GM12878 (cell line): Measurements from ENCODE around the gene APCDD1. TPM values are rescaled to one million over a fixed set of nuclear protein-coding genes. Genes with fewer than 3 reads are reported as not detected.

ENCODE experiments used
- ATAC-seq: fragments of 200-7000 bp; cut with Tn5 transposase; 3 replicates; pipeline ENCODE4 v1.9.1; 2020; ENCODE audit warnings: mild to moderate bottlenecking, moderate library complexity
- BruUV-seq: library from RNA; stranded (reverse); fragments of 400-500 nt; replicated peaks from 2 replicates; lab custom pipeline; 2021; lab: Mats Ljungman, UMichigan
- CTCF ChIA-PET: fragments of 300-600 bp; sonication (Branson Sonifier 250); formaldehyde crosslinking; extraction: SDS; loops from one replicate; lab custom pipeline; 2021; ENCODE audit warnings: inconsistent platforms; lab: Yijun Ruan, JAX
- POLR2A ChIA-PET: fragments of 350-600 bp; formaldehyde crosslinking; extraction: SDS; loops from one replicate; lab custom pipeline; 2021; ENCODE audit warnings: inconsistent platforms; lab: Charles Lee
- RAD21 ChIA-PET: fragments of 300-600 bp; sonication (Branson Sonifier 250); formaldehyde crosslinking; loops from one replicate; lab custom pipeline; 2023; ENCODE audit warnings: antibody characterized with exemption; ENCODE audit not compliant: unreplicated experiment; lab: Charles Lee
- SMC1A ChIA-PET: fragments of 300-600 bp; sonication (Branson Sonifier 250); formaldehyde crosslinking; loops from one replicate; lab custom pipeline; 2023; ENCODE audit not compliant: unreplicated experiment, uncharacterized antibody; lab: Charles Lee
- DNase-seq: peaks from one replicate; pipeline ENCODE4 v3.0.0-alpha.2; 2011; ENCODE audit warnings: low read depth, low spot score
- FAIRE-seq: peaks from 3 replicates; lab custom pipeline; 2011; peaks lifted over from hg19 to GRCh38; lab: Jason Lieb, UNC
- H2AFZ ChIP-seq: 2 replicates; pipeline ENCODE4 v1.6.0; 2011; ENCODE audit warnings: low read depth, low read length, control low read depth; ENCODE audit not compliant: control insufficient read depth
- H3K27ac ChIP-seq: 2 replicates; pipeline ENCODE4 v1.5.1; 2011; ENCODE audit warnings: control low read depth; ENCODE audit not compliant: control insufficient read depth, insufficient read depth
- H3K27me3 ChIP-seq, 2 experiments: replicated peaks in 1 of 2; 2 replicates each; pipeline versions ENCODE4 v1.6.0 to v1.6.1; 2011; ENCODE audit warnings: low read length in 1 of 2; ENCODE audit not compliant: control insufficient read depth in 2 of 2, insufficient read depth in 2 of 2
- H3K36me3 ChIP-seq, 2 experiments: 2 replicates each; pipeline ENCODE4 v1.5.1; 2011; ENCODE audit warnings: low read length in 1 of 2; ENCODE audit not compliant: control insufficient read depth in 2 of 2, insufficient read depth in 2 of 2
- H3K4me1 ChIP-seq: 2 replicates; pipeline ENCODE4 v1.6.1; 2011; ENCODE audit warnings: mild to moderate bottlenecking, low read length, moderate library complexity, mixed read lengths; ENCODE audit not compliant: control insufficient read depth, insufficient read depth
- H3K4me2 ChIP-seq: 2 replicates; pipeline ENCODE4 v1.6.0; 2011; ENCODE audit warnings: control low read depth; ENCODE audit not compliant: control insufficient read depth, insufficient read depth
- H3K4me3 ChIP-seq: fragments of 200-600 bp; sonication (generic); 2 replicates; pipeline ENCODE4 v1.5.1; 2016
- H3K79me2 ChIP-seq: 2 replicates; pipeline ENCODE4 v1.6.0; 2011; ENCODE audit warnings: low read length; ENCODE audit not compliant: control insufficient read depth, insufficient read depth
- H3K9ac ChIP-seq: 2 replicates; pipeline ENCODE4 v1.8.0; 2011; ENCODE audit warnings: low read length, control low read depth, mixed read lengths; ENCODE audit not compliant: control insufficient read depth, insufficient read depth
- H3K9me3 ChIP-seq: replicated peaks from 3 replicates; pipeline ENCODE4 v1.5.1; 2011; ENCODE audit warnings: mild to moderate bottlenecking, low read length; ENCODE audit not compliant: control insufficient read depth, insufficient read depth
- H4K20me1 ChIP-seq: 2 replicates; pipeline ENCODE4 v1.6.0; 2011; ENCODE audit not compliant: control insufficient read depth, insufficient read depth
- BCL3 ChIP-seq: IDR thresholded peaks from 2 replicates; pipeline ENCODE4 v1.6.1; 2011; ENCODE audit warnings: borderline replicate concordance, low read depth, mild to moderate bottlenecking, moderate library complexity, low read length; ENCODE audit not compliant: insufficient read depth, poor library complexity, severe bottlenecking
- BCLAF1 ChIP-seq: fragments of 450-650 bp; IDR thresholded peaks from 2 replicates; pipeline ENCODE4 v1.6.1; 2017; ENCODE audit warnings: antibody characterized with exemption, mild to moderate bottlenecking, moderate library complexity
- CEBPB ChIP-seq, 2 experiments: fragments of 150-350 bp in 1 of 2; IDR thresholded peaks; 2 replicates each; pipeline ENCODE4 v1.6.1; 2012 to 2014; ENCODE audit warnings: low read depth in 2 of 2, low read length in 2 of 2, borderline replicate concordance in 1 of 2, inconsistent platforms in 1 of 2
- EZH2 ChIP-seq: IDR thresholded peaks from 2 replicates; pipeline ENCODE4 v1.6.1; 2012; ENCODE audit warnings: low read depth, mild to moderate bottlenecking, control low read depth, inconsistent platforms, low read length, borderline replicate concordance; ENCODE audit not compliant: control insufficient read depth
- IKZF2 ChIP-seq, 2 experiments: fragments of 450-650 bp; IDR thresholded peaks; 2 replicates each; pipeline ENCODE4 v1.6.1; 2017; ENCODE audit warnings: mild to moderate bottlenecking in 2 of 2, moderate library complexity in 2 of 2
- USF2 ChIP-seq: IDR thresholded peaks from 2 replicates; pipeline ENCODE4 v1.6.1; 2011; ENCODE audit warnings: low read depth, low read length, improper control_type of control experiment, borderline replicate concordance
- WGBS: methylation state at CpG from one replicate; pipeline ENCODE4 v1.1.6; 2016; ENCODE audit warnings: low lambda C conversion rate; ENCODE audit not compliant: insufficient replicate concordance, insufficient coverage; ENCODE audit errors: missing lambda C conversion rate; 5-methylcytosine and 5-hydroxymethylcytosine counted together
- in situ Hi-C: fragments of 300-500 bp; cut with MboI; formaldehyde crosslinking; loops from 9 replicates; pipeline ENCODE4 v1.14.3; 2018; ENCODE audit warnings: mixed read lengths
- intact Hi-C: fragments of 100-400 bp; cut with micrococcal nuclease; formaldehyde crosslinking; loops from one replicate; pipeline ENCODE4 v1.14.2; 2022; ENCODE audit not compliant: unreplicated experiment
- polyA plus RNA-seq, 11 experiments: library from polyadenylated mRNA; depleted of rRNA in 4 of 11; unstranded in 6 of 11; stranded (reverse) in 5 of 11; fragments of >200 nt; fragmentation: Nextera tagmentation in 4 of 11; fragmentation: Illumina TruSeq in 1 of 11; extraction: Ambion mirVana in 4 of 11; extraction: Trizol in 1 of 11; gene quantifications; 1 replicate in 1 of 11; 2 replicates in 10 of 11; pipeline versions ENCODE4 v1.2.1 to v1.2.3, GENCODE V29; 2011 to 2016; ENCODE audit warnings: inconsistent platforms in 2 of 11, missing spikeins in 2 of 11, low read depth in 1 of 11
- total RNA-seq, 4 experiments: library from RNA; depleted of rRNA in 3 of 4; stranded (reverse); fragments of >200 nt in 3 of 4; fragmentation: Illumina TruSeq in 1 of 4; extraction: Trizol in 1 of 4; gene quantifications; 2 replicates each; pipeline versions ENCODE4 v1.2.1 to v1.2.3, GENCODE V29; 2013 to 2021

The APCDD1 gene
- total and polyA plus RNA-seq, 10 of the 15 experiments (the other 5 are each of a cell fraction or from before 2014, with no cell fraction given) = not detected

GRCh38 chr18:10459587-10459986 is 5.2 kb downstream of the APCDD1 start:
- Histone ChIP-seq H3K79me2 (no peaks in the 10 kb centered on the region), H3K36me3 (no peaks in the 10 kb centered on the region), H3K4me2 (no peak overlapping the region), H3K4me3 (no peak overlapping the region), H2AFZ (no peak overlapping the region), H4K20me1 (no peaks in the 10 kb centered on the region), H3K9ac (no peak overlapping the region), H3K27me3 (peaks cover 6 to 16% of the 10 kb centered on the region in 2 experiments), H3K4me1 (no peaks in the 10 kb centered on the region), H3K9me3 (no peaks in the 10 kb centered on the region; the same call in 2 of the 3 replicates), H3K27ac (no peak overlapping the region)
- no peak for TF ChIP-seq BCLAF1
- no peak for TF ChIP-seq BCL3
- TF ChIP-seq IKZF2 (IDR thresholded peaks at IDR 0.05) = no peak
- no peak for TF ChIP-seq EZH2
- TF ChIP-seq USF2 = no peak
- no peak for TF ChIP-seq CEBPB (IDR thresholded peaks at IDR 0.05; ENCODE audit: borderline replicate concordance in 1 of 2, low read depth in 2 of 2, low read length in 2 of 2)
- SMC1A ChIA-PET = no interaction called here
- POLR2A ChIA-PET = no interaction called here
- ATAC-seq (no peak), FAIRE-seq (no peak), DNase-seq (no peak)
- CTCF ChIA-PET = interaction anchor here (1.2 kb wide), 1 partner anchor 22 kb away, joined by 4 read pairs; no protein-coding TSS in a partner anchor
- BruUV-seq = no TSS peak
- RAD21 ChIA-PET = interaction anchor here (1.0 kb wide), 1 partner anchor 24 kb away, joined by 3 read pairs; no protein-coding TSS in a partner anchor
- 0% methylated on average over 1 of the region's 1 CpG for WGBS
- in situ Hi-C loops = no loop called here
- intact Hi-C loops = no loop called here
